ENCODE data around the gene ARID1A. TPM values are rescaled to one million over a fixed set of nuclear protein-coding genes. Genes with fewer than 3 reads are reported as not detected.

ARID1A gene
- total RNA-seq, 6 experiments from 2014 or later, result 22.2 to 36.4 (median 29.4) TPM

DNA sequence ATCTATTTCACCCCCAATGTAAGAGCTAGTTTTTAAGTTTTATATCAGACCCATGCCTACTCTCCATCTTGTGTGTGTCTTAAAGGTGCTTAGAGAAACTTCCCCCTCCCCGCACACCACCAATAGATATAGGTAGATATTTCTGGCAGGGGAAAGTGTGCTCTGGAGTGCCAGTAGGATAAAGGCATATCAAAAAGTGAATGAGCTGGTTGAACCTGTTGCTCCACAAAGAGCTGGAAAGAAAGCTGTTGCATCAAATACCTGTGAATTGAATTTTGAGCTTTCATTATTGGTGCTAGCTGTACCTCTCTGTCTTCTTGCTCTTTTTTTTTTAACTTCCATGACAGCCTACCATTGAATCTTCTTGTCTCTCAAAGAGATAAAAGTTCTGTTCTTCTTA lies 32.8 kb downstream of the ARID1A start:
- Histone ChIP-seq H3K4me1 (peaks cover 0 to 34% (median 12%) of the 10 kb centered on the region in 4 donors), H3K27me3 (no peaks in the 10 kb centered on the region), H3K36me3 (peaks cover 0 to 39% (median 16%) of the 10 kb centered on the region in 4 donors), H3K9me3 (no peaks in the 10 kb centered on the region), H3K27ac (no peak overlapping the region), H3K4me3 (no peak overlapping the region)
- no peak for ATAC-seq
- no peak for TF ChIP-seq POLR2A (IDR thresholded peaks at IDR 0.05)
- TF ChIP-seq, protein P1, sequence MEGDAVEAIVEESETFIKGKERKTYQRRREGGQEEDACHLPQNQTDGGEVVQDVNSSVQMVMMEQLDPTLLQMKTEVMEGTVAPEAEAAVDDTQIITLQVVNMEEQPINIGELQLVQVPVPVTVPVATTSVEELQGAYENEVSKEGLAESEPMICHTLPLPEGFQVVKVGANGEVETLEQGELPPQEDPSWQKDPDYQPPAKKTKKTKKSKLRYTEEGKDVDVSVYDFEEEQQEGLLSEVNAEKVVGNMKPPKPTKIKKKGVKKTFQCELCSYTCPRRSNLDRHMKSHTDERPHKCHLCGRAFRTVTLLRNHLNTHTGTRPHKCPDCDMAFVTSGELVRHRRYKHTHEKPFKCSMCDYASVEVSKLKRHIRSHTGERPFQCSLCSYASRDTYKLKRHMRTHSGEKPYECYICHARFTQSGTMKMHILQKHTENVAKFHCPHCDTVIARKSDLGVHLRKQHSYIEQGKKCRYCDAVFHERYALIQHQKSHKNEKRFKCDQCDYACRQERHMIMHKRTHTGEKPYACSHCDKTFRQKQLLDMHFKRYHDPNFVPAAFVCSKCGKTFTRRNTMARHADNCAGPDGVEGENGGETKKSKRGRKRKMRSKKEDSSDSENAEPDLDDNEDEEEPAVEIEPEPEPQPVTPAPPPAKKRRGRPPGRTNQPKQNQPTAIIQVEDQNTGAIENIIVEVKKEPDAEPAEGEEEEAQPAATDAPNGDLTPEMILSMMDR (IDR thresholded peaks at IDR 0.05), result no peak
- intact Hi-C loops (cut with DNase I), result no loop called here
- 80% methylated on average over 1 of the region's 1 CpG for WGBS (ENCODE audit: insufficient coverage, low coverage, low lambda C conversion rate, missing lambda C conversion rate)
- DNase-seq, result no peak

DNA sequence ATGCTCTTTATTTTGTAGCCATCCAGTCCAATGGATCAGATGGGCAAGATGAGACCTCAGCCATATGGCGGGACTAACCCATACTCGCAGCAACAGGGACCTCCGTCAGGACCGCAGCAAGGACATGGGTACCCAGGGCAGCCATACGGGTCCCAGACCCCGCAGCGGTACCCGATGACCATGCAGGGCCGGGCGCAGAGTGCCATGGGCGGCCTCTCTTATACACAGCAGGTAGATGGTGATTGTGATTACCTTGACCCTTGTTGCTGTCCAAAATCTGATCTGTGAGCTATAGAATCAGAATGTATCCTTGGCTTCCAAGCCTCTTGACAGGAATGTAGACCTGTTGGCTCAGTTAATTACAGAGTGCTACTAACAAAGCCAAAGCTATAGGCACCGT lies 33.8 kb downstream of the ARID1A start:
- WGBS (ENCODE audit: insufficient coverage, low coverage, low lambda C conversion rate, missing lambda C conversion rate), result 100% methylated on average over 1 of the region's 12 CpGs
- peaks cover 0 to 30% (median 7%) of the 10 kb centered on the region in 4 donors for H3K4me1 ChIP-seq
- DNase-seq (no peak), ATAC-seq (peak in 1 of 4 donors; percentile 20)
- no peaks in the 10 kb centered on the region for H3K9me3 ChIP-seq
- TF ChIP-seq POLR2A (IDR thresholded peaks at IDR 0.05), result no peak
- TF ChIP-seq, protein P1 (IDR thresholded peaks at IDR 0.05), result no peak
- peaks cover 0 to 49% (median 19%) of the 10 kb centered on the region in 4 donors for H3K36me3 ChIP-seq
- no peak overlapping the region for H3K4me3 ChIP-seq
- intact Hi-C loops (cut with DNase I), result no loop called here
- H3K27me3 ChIP-seq, result no peaks in the 10 kb centered on the region
- no peak overlapping the region for H3K27ac ChIP-seq

DNA sequence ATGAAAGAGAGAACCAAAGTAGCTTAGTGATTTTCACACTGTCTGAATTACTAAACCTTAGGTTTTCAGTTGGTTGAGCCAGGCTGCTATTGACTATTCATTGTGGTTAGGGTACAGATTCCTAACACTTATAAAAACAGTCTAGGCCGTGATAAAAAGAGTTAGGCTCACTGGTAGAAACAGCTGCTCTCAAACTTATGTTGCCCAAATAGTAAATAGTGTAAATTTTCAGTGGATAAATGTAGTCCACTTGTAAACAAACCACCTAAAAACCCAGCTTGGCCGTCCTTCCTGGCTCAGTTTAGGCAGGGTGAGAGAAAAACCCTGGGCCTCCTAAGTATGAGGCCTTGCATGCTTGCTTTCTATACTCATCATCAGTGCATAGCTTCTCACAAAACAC lies 34.9 kb downstream of the ARID1A start:
- intact Hi-C loops (cut with DNase I), result no loop called here
- 60% methylated on average over 1 of the region's 2 CpGs for WGBS (ENCODE audit: insufficient coverage, low coverage, low lambda C conversion rate, missing lambda C conversion rate)
- Histone ChIP-seq H3K27me3 (no peaks in the 10 kb centered on the region), H3K4me3 (no peak overlapping the region), H3K9me3 (no peaks in the 10 kb centered on the region), H3K27ac (no peak overlapping the region), H3K4me1 (peaks cover 0 to 21% (median 7%) of the 10 kb centered on the region in 4 donors), H3K36me3 (peaks cover 0 to 52% (median 22%) of the 10 kb centered on the region in 4 donors)
- DNase-seq, result no peak
- no peak for ATAC-seq
- TF ChIP-seq, protein P1 (IDR thresholded peaks at IDR 0.05), result no peak
- TF ChIP-seq POLR2A (IDR thresholded peaks at IDR 0.05), result no peak

DNA sequence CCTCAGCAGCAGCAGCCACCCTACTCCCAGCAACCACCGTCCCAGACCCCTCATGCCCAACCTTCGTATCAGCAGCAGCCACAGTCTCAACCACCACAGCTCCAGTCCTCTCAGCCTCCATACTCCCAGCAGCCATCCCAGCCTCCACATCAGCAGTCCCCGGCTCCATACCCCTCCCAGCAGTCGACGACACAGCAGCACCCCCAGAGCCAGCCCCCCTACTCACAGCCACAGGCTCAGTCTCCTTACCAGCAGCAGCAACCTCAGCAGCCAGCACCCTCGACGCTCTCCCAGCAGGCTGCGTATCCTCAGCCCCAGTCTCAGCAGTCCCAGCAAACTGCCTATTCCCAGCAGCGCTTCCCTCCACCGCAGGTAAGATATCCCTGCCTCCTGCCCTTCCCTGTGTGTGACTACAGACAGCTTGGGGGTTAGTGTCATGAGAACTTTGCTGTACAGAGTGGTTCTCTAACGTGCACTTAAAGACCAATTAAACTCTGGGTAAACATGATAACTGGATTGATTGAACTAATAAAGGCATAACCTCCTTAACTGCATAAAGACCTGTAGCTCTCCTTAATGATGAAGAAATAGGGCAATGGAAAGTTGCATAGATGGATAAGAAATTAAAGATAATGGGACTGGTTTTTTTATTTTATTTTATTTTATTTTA lies 35.6 kb downstream of the ARID1A start:
- intact Hi-C loops (cut with DNase I), result no loop called here
- H3K4me1 ChIP-seq, result peaks cover 0 to 14% (median 4%) of the 10 kb centered on the region in 4 donors
- H3K27me3 ChIP-seq, result no peaks in the 10 kb centered on the region
- H3K27ac ChIP-seq, result no peak overlapping the region
- H3K9me3 ChIP-seq, result no peaks in the 10 kb centered on the region
- H3K4me3 ChIP-seq, result no peak overlapping the region
- WGBS (ENCODE audit: insufficient coverage, low coverage, low lambda C conversion rate, missing lambda C conversion rate), result 86% methylated on average over 8 of the region's 11 CpGs
- TF ChIP-seq, protein P1 (IDR thresholded peaks at IDR 0.05), result no peak
- TF ChIP-seq POLR2A (IDR thresholded peaks at IDR 0.05), result no peak
- peaks cover 0 to 52% (median 22%) of the 10 kb centered on the region in 4 donors for H3K36me3 ChIP-seq
- DNase-seq (no peak), ATAC-seq (peak in 1 of 4 donors; percentile 48)

Measured in right lobe of liver (tissue), 6 donors.